Measurements from ENCODE around the gene GPD2. TPM values are rescaled to one million over a fixed set of nuclear protein-coding genes. Genes with fewer than 3 reads are reported as not detected.

The GPD2 gene
- total RNA-seq, 4 donors from 2014 or later: 72.4 to 89.2 (median 79.6) TPM

- no peak overlapping the region for H3K4me3 ChIP-seq
- DNase-seq (ENCODE audit: low spot score in 2 of 2): no peak
- no peaks in the 10 kb centered on the region for H3K9me3 ChIP-seq
- peaks cover 0 to 53% (median 11%) of the 10 kb centered on the region in 4 donors for H3K4me1 ChIP-seq
- H3K27me3 ChIP-seq: no peaks in the 10 kb centered on the region
- no peak overlapping the region for H3K27ac ChIP-seq
- no peaks in the 10 kb centered on the region for H3K36me3 ChIP-seq
- 92 to 95% methylated on average over 3 of the region's 3 CpGs for WGBS, 2 donors
- TF ChIP-seq EP300 (IDR thresholded peaks at IDR 0.05): no peak
- TF ChIP-seq POLR2A (IDR thresholded peaks at IDR 0.05): no peak
- no peak for TF ChIP-seq CTCF (IDR thresholded peaks at IDR 0.05)
Measured at GRCh38 chr2:156474401-156474800, 38.2 kb downstream of the GPD2 start.

GRCh38 chr2:156476021-156476849 is 40.1 kb downstream of the GPD2 start:
- H3K4me3 ChIP-seq: no peak overlapping the region
- TF ChIP-seq POLR2A (IDR thresholded peaks at IDR 0.05) (no peak), CTCF (IDR thresholded peaks at IDR 0.05) (no peak), EP300 (IDR thresholded peaks at IDR 0.05) (no peak)
- H3K4me1 ChIP-seq: peaks cover 0 to 40% (median 8%) of the 10 kb centered on the region in 4 donors
- no peaks in the 10 kb centered on the region for H3K27me3 ChIP-seq
- no peaks in the 10 kb centered on the region for H3K9me3 ChIP-seq
- DNase-seq (ENCODE audit: low spot score in 2 of 2): no peak
- no peaks in the 10 kb centered on the region for H3K36me3 ChIP-seq
- 28 to 31% methylated on average over 5 of the region's 5 CpGs for WGBS, 2 donors
- peak overlapping the region in 2 of 4 donors; percentile 65 to 84 for H3K27ac ChIP-seq

- 58 to 59% methylated on average over 2 of the region's 2 CpGs for WGBS, 2 donors
- no peak for TF ChIP-seq CTCF (IDR thresholded peaks at IDR 0.05)
- no peak for TF ChIP-seq POLR2A (IDR thresholded peaks at IDR 0.05)
- no peak for TF ChIP-seq EP300 (IDR thresholded peaks at IDR 0.05)
- DNase-seq (ENCODE audit: low spot score in 2 of 2): no peak
- Histone ChIP-seq H3K4me1 (peaks cover 0 to 34% (median 8%) of the 10 kb centered on the region in 4 donors), H3K27ac (peak overlapping the region in 2 of 4 donors; percentile 65 to 84), H3K27me3 (no peaks in the 10 kb centered on the region), H3K36me3 (no peaks in the 10 kb centered on the region), H3K9me3 (no peaks in the 10 kb centered on the region), H3K4me3 (no peak overlapping the region)
Measured at GRCh38 chr2:156476850-156477206, 40.6 kb downstream of the GPD2 start.

- no peaks in the 10 kb centered on the region for H3K9me3 ChIP-seq
- no peaks in the 10 kb centered on the region for H3K36me3 ChIP-seq
- no peaks in the 10 kb centered on the region for H3K27me3 ChIP-seq
- WGBS, 2 donors: 86 to 88% methylated on average over 5 of the region's 5 CpGs
- no peak for DNase-seq (ENCODE audit: low spot score in 2 of 2)
- H3K27ac ChIP-seq: no peak overlapping the region
- peaks cover 0 to 40% (median 7%) of the 10 kb centered on the region in 4 donors for H3K4me1 ChIP-seq
- TF ChIP-seq CTCF (IDR thresholded peaks at IDR 0.05) (no peak), POLR2A (IDR thresholded peaks at IDR 0.05) (no peak), EP300 (IDR thresholded peaks at IDR 0.05) (no peak)
- no peak overlapping the region for H3K4me3 ChIP-seq
Measured at GRCh38 chr2:156480376-156480775, 44.2 kb downstream of the GPD2 start.

GRCh38 chr2:156481312-156481711 is 45.1 kb downstream of the GPD2 start:
- DNase-seq (ENCODE audit: low spot score in 2 of 2): no peak
- no peak overlapping the region for H3K4me3 ChIP-seq
- H3K9me3 ChIP-seq: no peaks in the 10 kb centered on the region
- H3K4me1 ChIP-seq: peaks cover 0 to 31% (median 4%) of the 10 kb centered on the region in 4 donors
- TF ChIP-seq POLR2A (IDR thresholded peaks at IDR 0.05) (no peak), EP300 (IDR thresholded peaks at IDR 0.05) (no peak), CTCF (IDR thresholded peaks at IDR 0.05) (no peak)
- H3K36me3 ChIP-seq: no peaks in the 10 kb centered on the region
- H3K27ac ChIP-seq: no peak overlapping the region
- no peaks in the 10 kb centered on the region for H3K27me3 ChIP-seq
